MM.1S (cell line): ENCODE measurements around the gene IGDCC3.

Source experiments
- DNase-seq: peaks from one replicate; pipeline ENCODE4 v3.0.0-alpha.2; 2015
- H2AFZ ChIP-seq: fragments of 300-600 bp; sonication (generic); 2 replicates; pipeline ENCODE4 v1.6.0; 2016; ENCODE audit warnings: antibody characterized with exemption, low read length
- H3F3A ChIP-seq: fragments of 300-600 bp; sonication (generic); 2 replicates; pipeline ENCODE4 v1.6.1; 2016; ENCODE audit warnings: mild to moderate bottlenecking, antibody characterized with exemption, low read length, moderate library complexity, mixed read lengths; ENCODE audit not compliant: insufficient read depth
- H3K27ac ChIP-seq: fragments of 300-600 bp; sonication (generic); 2 replicates; pipeline ENCODE4 v1.5.1; 2016; ENCODE audit warnings: mild to moderate bottlenecking, low read length
- H3K27me3 ChIP-seq: fragments of 300-600 bp; sonication (generic); replicated peaks from 2 replicates; pipeline ENCODE4 v1.6.0; 2016; ENCODE audit warnings: low read length; ENCODE audit not compliant: insufficient read depth
- H3K36me3 ChIP-seq: fragments of 300-600 bp; sonication (generic); replicated peaks from 2 replicates; pipeline ENCODE4 v1.6.1; 2016; ENCODE audit warnings: mild to moderate bottlenecking, low read length, mixed read lengths; ENCODE audit not compliant: insufficient read depth
- H3K4me1 ChIP-seq: fragments of 300-600 bp; sonication (generic); 2 replicates; pipeline ENCODE4 v1.6.1; 2016; ENCODE audit warnings: low read length, mixed read lengths
- H3K4me2 ChIP-seq: fragments of 300-600 bp; sonication (generic); 2 replicates; pipeline ENCODE4 v1.6.0; 2016; ENCODE audit warnings: low read depth, low read length
- H3K4me3 ChIP-seq: fragments of 300-600 bp; sonication (generic); 2 replicates; pipeline ENCODE4 v1.5.1; 2016; ENCODE audit warnings: low read length, mixed read lengths
- H3K79me2 ChIP-seq: fragments of 300-600 bp; sonication (generic); 2 replicates; pipeline ENCODE4 v1.6.1; 2016; ENCODE audit warnings: mixed run types, low read length, mixed read lengths
- H3K9ac ChIP-seq: fragments of 300-600 bp; sonication (generic); 2 replicates; pipeline ENCODE4 v1.6.1; 2016; ENCODE audit warnings: low read length, mixed read lengths
- H3K9me2 ChIP-seq: fragments of 300-600 bp; sonication (generic); replicated peaks from 2 replicates; pipeline ENCODE4 v1.6.1; 2016; ENCODE audit warnings: mild to moderate bottlenecking, low read length, mixed read lengths; ENCODE audit not compliant: insufficient read depth
- H3K9me3 ChIP-seq: fragments of 300-600 bp; sonication (generic); replicated peaks from 2 replicates; pipeline ENCODE4 v1.6.1; 2016; ENCODE audit warnings: mild to moderate bottlenecking, low read length, mixed read lengths; ENCODE audit not compliant: insufficient read depth
- H4K20me1 ChIP-seq: fragments of 300-600 bp; sonication (generic); 2 replicates; pipeline ENCODE4 v1.6.1; 2016; ENCODE audit warnings: mild to moderate bottlenecking, low read length, moderate library complexity, mixed read lengths; ENCODE audit not compliant: insufficient read depth
- EZH2 ChIP-seq: fragments of 300-600 bp; sonication (generic); optimal IDR thresholded peaks from 2 replicates; pipeline ENCODE3; 2017; ENCODE audit warnings: low read depth, mild to moderate bottlenecking, antibody characterized with exemption, low read length, mixed read lengths
- EZH2phosphoT487 ChIP-seq: fragments of 300-600 bp; sonication (generic); IDR thresholded peaks from 2 replicates; pipeline ENCODE4 v1.6.1; 2018; ENCODE audit warnings: antibody characterized with exemption, low read length
- TF ChIP-seq, protein P1 (sequence below): fragments of 300-600 bp; sonication (generic); IDR thresholded peaks from 2 replicates; pipeline ENCODE4 v1.5.1; 2016; ENCODE audit warnings: antibody characterized with exemption, low read length, mixed read lengths

Gene IGDCC3

DNA sequence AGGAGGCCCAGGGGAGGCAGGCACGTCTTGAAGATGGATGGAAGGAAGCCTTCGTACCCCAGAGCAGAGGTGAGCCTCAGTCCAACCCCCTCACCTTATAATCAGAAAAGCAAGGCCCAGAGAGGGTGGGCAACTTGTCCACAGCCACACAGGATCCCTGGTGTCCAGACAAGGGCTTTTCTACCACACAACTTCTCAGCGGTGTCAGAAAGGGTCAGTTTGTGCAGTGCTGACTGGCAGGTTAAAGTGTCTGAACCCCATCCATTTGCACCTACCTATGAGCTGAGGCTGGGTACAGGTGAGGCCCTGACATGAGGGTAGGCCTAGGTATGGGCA lies 8.6 kb downstream of the IGDCC3 start:
- no peaks in the 10 kb centered on the region for H3K36me3 ChIP-seq
- no peak overlapping the region for H3K4me2 ChIP-seq
- no peaks in the 10 kb centered on the region for H3K9me3 ChIP-seq
- H3K27ac ChIP-seq = no peak overlapping the region
- no peak for TF ChIP-seq EZH2phosphoT487
- TF ChIP-seq, protein P1, sequence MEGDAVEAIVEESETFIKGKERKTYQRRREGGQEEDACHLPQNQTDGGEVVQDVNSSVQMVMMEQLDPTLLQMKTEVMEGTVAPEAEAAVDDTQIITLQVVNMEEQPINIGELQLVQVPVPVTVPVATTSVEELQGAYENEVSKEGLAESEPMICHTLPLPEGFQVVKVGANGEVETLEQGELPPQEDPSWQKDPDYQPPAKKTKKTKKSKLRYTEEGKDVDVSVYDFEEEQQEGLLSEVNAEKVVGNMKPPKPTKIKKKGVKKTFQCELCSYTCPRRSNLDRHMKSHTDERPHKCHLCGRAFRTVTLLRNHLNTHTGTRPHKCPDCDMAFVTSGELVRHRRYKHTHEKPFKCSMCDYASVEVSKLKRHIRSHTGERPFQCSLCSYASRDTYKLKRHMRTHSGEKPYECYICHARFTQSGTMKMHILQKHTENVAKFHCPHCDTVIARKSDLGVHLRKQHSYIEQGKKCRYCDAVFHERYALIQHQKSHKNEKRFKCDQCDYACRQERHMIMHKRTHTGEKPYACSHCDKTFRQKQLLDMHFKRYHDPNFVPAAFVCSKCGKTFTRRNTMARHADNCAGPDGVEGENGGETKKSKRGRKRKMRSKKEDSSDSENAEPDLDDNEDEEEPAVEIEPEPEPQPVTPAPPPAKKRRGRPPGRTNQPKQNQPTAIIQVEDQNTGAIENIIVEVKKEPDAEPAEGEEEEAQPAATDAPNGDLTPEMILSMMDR = no peak
- no peak for TF ChIP-seq EZH2
- H3F3A ChIP-seq = no peaks in the 10 kb centered on the region
- no peak overlapping the region for H3K4me3 ChIP-seq
- no peaks in the 10 kb centered on the region for H3K4me1 ChIP-seq
- no peak overlapping the region for H3K9ac ChIP-seq
- H4K20me1 ChIP-seq = no peaks in the 10 kb centered on the region
- no peaks in the 10 kb centered on the region for H3K79me2 ChIP-seq
- peaks cover 8% of the 10 kb centered on the region for H3K27me3 ChIP-seq
- H3K9me2 ChIP-seq = no peaks in the 10 kb centered on the region
- no peak for DNase-seq
- no peak overlapping the region for H2AFZ ChIP-seq

DNA sequence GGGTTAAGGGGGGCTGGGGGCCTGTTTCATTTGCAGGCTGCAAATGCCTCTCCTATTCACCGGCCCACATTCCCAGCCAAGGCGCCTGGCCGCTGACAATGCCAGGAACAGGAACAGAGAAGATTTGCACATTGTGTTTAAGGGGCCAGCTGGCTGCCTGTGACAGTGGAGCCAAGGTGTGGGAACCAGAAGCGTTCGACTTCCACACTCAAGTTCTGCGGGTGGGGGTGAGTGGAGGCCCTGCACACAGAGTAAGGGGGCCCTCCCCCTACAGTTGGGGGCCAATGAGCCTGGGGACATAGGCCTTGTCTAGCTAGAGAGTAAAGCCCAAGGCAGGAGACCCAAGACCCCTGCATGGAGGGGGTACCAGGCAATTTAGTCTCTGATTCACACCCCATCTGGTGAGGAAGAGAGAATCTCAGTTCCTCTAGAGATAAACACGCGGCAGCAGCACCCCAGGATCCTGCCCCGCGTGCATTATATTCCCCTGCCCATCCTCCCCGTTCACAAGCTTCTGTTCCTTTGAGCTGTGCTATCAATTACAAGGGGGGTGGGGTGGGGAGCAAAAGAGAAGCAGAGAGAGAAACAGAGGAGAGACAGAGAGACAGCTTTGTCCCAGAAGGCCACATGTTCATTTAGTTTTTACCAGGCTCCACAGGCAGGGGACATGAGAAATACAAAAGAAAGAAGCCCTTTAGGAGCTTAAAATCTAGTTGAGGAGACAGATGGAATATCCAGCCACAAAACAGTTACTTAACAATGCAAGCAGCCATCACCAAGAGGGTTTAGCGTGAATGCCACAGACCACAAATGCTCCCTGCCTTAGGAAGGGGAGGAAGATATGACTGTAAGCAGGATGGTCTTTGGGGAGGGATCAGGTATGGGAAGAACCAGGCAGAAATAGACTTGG lies 9.2 kb downstream of the IGDCC3 start:
- H3K4me2 ChIP-seq = no peak overlapping the region
- no peak overlapping the region for H3K27ac ChIP-seq
- no peak for DNase-seq
- H3F3A ChIP-seq = no peaks in the 10 kb centered on the region
- no peaks in the 10 kb centered on the region for H3K9me3 ChIP-seq
- H3K27me3 ChIP-seq = peaks cover 2% of the 10 kb centered on the region
- no peak overlapping the region for H3K9ac ChIP-seq
- H3K79me2 ChIP-seq = no peaks in the 10 kb centered on the region
- no peaks in the 10 kb centered on the region for H3K4me1 ChIP-seq
- TF ChIP-seq EZH2 (no peak), EZH2phosphoT487 (no peak)
- TF ChIP-seq, protein P1 = no peak
- H4K20me1 ChIP-seq = no peaks in the 10 kb centered on the region
- no peaks in the 10 kb centered on the region for H3K9me2 ChIP-seq
- no peak overlapping the region for H3K4me3 ChIP-seq
- no peak overlapping the region for H2AFZ ChIP-seq
- H3K36me3 ChIP-seq = no peaks in the 10 kb centered on the region

DNA sequence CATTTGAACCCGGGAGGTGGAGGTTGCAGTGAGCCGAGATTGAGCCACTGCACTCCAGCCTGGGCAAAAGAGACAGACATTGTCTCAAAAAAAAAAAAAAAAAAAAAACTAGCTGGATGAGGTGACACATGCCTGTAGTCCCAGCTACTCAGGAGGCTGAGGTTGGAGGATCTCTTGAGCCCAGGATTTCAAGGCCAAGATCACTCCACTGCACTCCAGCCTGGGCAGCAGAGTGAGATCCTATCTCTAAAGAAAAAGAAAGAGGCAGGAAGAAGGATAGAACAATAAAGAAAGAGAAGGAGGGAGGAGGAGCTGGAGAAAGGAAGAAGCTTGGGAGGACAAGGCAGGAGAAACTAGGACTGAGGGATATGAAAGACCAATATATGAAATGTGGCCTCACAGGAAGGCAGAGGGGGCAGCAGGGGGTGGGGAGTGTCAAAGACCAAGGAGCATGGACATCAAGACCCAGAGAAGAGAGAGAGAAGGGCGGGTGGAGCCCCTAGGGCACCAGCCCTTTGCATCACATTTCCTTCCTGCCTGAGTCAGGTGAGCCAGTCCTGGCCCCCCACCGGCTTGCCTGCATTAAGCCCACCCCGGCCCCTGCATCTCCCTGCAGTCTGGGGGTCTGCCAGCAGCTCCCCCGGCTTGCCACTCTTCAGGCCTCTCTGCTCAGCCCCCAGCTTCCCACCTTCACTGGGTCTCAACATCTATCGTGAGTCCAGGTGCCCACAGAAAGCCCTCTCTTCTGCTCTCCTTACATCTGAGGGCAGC lies 11.5 kb downstream of the IGDCC3 start:
- Histone ChIP-seq H3K79me2 (no peaks in the 10 kb centered on the region), H3K9me2 (no peaks in the 10 kb centered on the region), H2AFZ (no peak overlapping the region), H3F3A (no peaks in the 10 kb centered on the region), H3K4me2 (no peak overlapping the region), H3K27me3 (no peaks in the 10 kb centered on the region), H3K36me3 (no peaks in the 10 kb centered on the region), H3K4me1 (no peaks in the 10 kb centered on the region), H3K4me3 (no peak overlapping the region), H3K9ac (no peak overlapping the region), H4K20me1 (no peaks in the 10 kb centered on the region), H3K9me3 (no peaks in the 10 kb centered on the region), H3K27ac (no peak overlapping the region)
- DNase-seq = no peak
- TF ChIP-seq, protein P1 = no peak
- no peak for TF ChIP-seq EZH2phosphoT487
- TF ChIP-seq EZH2 = no peak
